GM12891 (cell line): ENCODE measurements around the gene CHST2.

ENCODE experiments used
- POLR2A ChIP-seq: IDR thresholded peaks from 2 replicates; pipeline ENCODE4 v1.6.1; 2011; ENCODE audit warnings: low read depth, low read length, control low read depth
- POLR2AphosphoS5 ChIP-seq: IDR thresholded peaks from 2 replicates; pipeline ENCODE4 v1.6.1; 2011; ENCODE audit warnings: low read depth, low read length, control low read depth
- TAF1 ChIP-seq: IDR thresholded peaks from 2 replicates; pipeline ENCODE4 v1.6.1; 2011; ENCODE audit warnings: low read depth, low read length, control low read depth

GRCh38 chr3:143109861-143110260 is 9.7 kb upstream of the CHST2 start:
- TF ChIP-seq POLR2AphosphoS5 = no peak
- TF ChIP-seq POLR2A = no peak
- TF ChIP-seq TAF1 = no peak
